ENCODE data around the gene ZC2HC1B.
"Not testable (repeated sequence)": the region's sequence is repeated elsewhere in the genome, so short reads cannot be mapped to it uniquely, and the experiment has no call there.

The ZC2HC1B gene

DNA sequence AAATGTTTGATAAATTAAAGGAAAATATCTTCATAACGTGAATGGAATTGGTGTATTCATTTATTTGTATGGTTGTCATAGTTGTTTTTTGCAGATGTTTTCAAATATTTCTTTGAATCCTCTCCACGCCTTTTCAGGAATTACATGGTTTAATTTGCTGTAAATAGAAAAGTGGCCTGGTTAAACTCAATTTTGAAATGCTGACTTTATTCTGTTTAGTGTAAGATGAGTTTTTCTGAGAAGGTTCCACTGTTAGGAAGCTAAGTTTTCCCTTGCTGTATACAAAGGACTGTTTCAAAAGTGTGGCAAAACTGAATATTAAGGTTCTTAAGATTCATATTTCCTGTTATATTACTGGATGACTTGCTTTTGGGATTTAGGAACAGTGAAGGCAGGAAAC, 503 bp upstream of the ZC2HC1B start:
- TF ChIP-seq, protein P1, sequence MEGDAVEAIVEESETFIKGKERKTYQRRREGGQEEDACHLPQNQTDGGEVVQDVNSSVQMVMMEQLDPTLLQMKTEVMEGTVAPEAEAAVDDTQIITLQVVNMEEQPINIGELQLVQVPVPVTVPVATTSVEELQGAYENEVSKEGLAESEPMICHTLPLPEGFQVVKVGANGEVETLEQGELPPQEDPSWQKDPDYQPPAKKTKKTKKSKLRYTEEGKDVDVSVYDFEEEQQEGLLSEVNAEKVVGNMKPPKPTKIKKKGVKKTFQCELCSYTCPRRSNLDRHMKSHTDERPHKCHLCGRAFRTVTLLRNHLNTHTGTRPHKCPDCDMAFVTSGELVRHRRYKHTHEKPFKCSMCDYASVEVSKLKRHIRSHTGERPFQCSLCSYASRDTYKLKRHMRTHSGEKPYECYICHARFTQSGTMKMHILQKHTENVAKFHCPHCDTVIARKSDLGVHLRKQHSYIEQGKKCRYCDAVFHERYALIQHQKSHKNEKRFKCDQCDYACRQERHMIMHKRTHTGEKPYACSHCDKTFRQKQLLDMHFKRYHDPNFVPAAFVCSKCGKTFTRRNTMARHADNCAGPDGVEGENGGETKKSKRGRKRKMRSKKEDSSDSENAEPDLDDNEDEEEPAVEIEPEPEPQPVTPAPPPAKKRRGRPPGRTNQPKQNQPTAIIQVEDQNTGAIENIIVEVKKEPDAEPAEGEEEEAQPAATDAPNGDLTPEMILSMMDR (IDR thresholded peaks at IDR 0.05): no peak
- Histone ChIP-seq H2AFZ (no peak overlapping the region), H3K79me2 (no peaks in the 10 kb centered on the region), H3K4me3 (ENCODE audit: low read depth, low read length) (no peak overlapping the region), H3K9ac (no peak overlapping the region), H3K27me3 (ENCODE audit: control insufficient read depth, insufficient read depth, low read length) (no peaks in the 10 kb centered on the region), H3K4me1 (no peaks in the 10 kb centered on the region), H3K27ac (no peak overlapping the region), H3K36me3 (ENCODE audit: control insufficient read depth, insufficient read depth, low read length) (no peaks in the 10 kb centered on the region), H3K9me3 (ENCODE audit: control insufficient read depth, low read length) (no peaks in the 10 kb centered on the region), H3K4me2 (ENCODE audit: low read length) (no peak overlapping the region)

DNA sequence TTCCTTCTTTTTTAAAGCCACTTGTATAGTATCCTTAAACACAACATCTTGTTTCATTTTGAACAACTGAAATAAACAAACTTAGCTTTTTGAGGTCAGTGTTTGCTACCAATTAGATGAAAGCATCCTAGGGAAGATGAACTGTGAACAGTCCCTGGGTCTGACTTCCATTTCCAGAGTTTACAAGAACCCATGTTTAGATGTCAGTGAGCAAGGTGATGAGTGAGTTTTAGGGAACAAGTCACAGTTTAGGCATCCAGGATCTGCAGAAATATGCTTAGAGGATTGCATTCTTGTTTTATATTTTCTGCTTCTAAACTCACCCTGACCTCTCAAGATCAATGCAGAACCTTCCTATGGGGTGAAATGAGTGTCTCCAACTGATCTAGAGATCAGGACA, 3.0 kb downstream of the ZC2HC1B start:
- Histone ChIP-seq H3K9ac (no peak overlapping the region), H3K4me3 (ENCODE audit: low read depth, low read length) (no peak overlapping the region), H3K27me3 (ENCODE audit: control insufficient read depth, insufficient read depth, low read length) (no peaks in the 10 kb centered on the region), H3K36me3 (ENCODE audit: control insufficient read depth, insufficient read depth, low read length) (no peaks in the 10 kb centered on the region), H3K9me3 (ENCODE audit: control insufficient read depth, low read length) (no peaks in the 10 kb centered on the region), H3K27ac (no peak overlapping the region), H3K4me2 (ENCODE audit: low read length) (no peak overlapping the region), H3K79me2 (no peaks in the 10 kb centered on the region), H3K4me1 (no peaks in the 10 kb centered on the region), H2AFZ (no peak overlapping the region)
- TF ChIP-seq, protein P1 (IDR thresholded peaks at IDR 0.05): no peak

DNA sequence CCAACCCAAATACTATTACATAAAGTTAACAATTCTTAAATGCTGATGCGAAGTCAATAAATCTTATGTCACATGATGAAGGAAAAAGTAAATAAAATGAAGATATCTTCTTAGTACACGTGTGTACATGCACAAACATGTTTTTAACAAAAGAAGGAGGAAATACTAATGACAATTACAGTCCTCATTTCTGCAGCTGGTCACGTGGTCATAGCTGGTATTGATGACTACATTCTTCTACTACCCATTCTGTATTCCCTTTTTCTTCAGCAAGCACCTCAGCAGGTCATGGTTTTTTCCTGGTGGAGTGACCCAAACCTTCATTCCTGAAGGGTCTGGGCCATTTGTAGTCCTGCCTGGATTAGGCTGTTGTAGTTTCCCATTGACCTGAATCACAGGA, 4.5 kb downstream of the ZC2HC1B start:
- H3K4me2 ChIP-seq (ENCODE audit: low read length); H3K9me3 ChIP-seq (ENCODE audit: control insufficient read depth, low read length); H3K27me3 ChIP-seq (ENCODE audit: control insufficient read depth, insufficient read depth, low read length); H3K79me2 ChIP-seq; H3K36me3 ChIP-seq (ENCODE audit: control insufficient read depth, insufficient read depth, low read length); H3K4me3 ChIP-seq (ENCODE audit: low read depth, low read length); H3K4me1 ChIP-seq; H2AFZ ChIP-seq; H3K27ac ChIP-seq; H3K9ac ChIP-seq: not testable (repeated sequence)

DNA sequence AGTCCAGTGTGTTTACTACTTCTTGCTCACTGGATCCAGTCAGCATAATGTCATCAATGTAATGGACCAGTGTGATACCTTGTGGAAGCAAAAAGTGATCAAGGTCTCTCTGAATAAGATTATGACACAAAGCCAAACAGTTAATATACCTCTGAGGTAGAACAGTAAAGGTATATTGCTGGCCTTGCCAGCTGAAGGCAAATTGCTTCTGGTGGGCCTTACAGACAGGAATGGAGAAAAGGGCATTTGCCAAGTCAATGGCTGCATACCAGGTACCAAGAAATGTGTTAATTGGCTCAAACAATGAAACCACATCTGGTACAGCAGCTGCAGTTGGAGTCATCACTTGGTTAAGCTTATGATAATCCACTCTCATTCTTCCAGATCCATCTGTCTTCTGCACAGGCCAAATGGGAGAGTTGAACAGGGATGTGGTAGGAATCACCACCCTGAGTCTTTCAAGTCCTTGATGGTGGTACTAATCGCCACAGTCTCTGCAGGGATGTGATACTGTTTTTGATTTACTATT, 7.0 kb downstream of the ZC2HC1B start:
- H3K9ac ChIP-seq: not testable (repeated sequence)

DNA sequence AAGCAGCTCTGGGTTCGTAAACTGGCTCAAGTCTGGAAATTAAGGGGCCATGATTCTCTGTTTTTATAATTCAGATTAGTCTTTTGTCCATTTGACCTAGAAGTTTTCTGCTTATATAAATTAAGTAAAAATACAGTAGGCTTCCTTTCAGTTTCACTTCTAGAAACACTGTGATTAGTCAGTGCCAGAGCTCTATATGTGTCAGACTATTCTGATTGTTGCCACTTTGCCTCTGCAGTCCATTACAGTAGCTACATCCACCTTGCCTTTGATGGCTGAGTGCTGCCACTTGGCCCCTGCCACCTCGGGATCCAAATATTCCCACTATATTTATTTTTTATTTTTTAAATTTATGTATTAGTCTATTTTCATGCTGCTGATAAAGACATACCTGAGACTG, 7.9 kb downstream of the ZC2HC1B start:
- no peaks in the 10 kb centered on the region for H3K27me3 ChIP-seq (ENCODE audit: control insufficient read depth, insufficient read depth, low read length)
- TF ChIP-seq, protein P1 (IDR thresholded peaks at IDR 0.05): no peak
- no peak overlapping the region for H3K4me2 ChIP-seq (ENCODE audit: low read length)
- no peaks in the 10 kb centered on the region for H3K9me3 ChIP-seq (ENCODE audit: control insufficient read depth, low read length)
- no peak overlapping the region for H3K9ac ChIP-seq
- H2AFZ ChIP-seq: no peak overlapping the region
- H3K4me3 ChIP-seq (ENCODE audit: low read depth, low read length): no peak overlapping the region
- H3K79me2 ChIP-seq: no peaks in the 10 kb centered on the region
- no peak overlapping the region for H3K27ac ChIP-seq
- H3K4me1 ChIP-seq: no peaks in the 10 kb centered on the region
- H3K36me3 ChIP-seq (ENCODE audit: control insufficient read depth, insufficient read depth, low read length): no peaks in the 10 kb centered on the region

More for the DNA sequence above, 7.0 kb downstream of the ZC2HC1B start:
- H3K4me3 ChIP-seq (ENCODE audit: low read depth, low read length); H2AFZ ChIP-seq; H3K4me1 ChIP-seq; H3K4me2 ChIP-seq (ENCODE audit: low read length); H3K27me3 ChIP-seq (ENCODE audit: control insufficient read depth, insufficient read depth, low read length); H3K79me2 ChIP-seq; H3K36me3 ChIP-seq (ENCODE audit: control insufficient read depth, insufficient read depth, low read length); H3K9me3 ChIP-seq (ENCODE audit: control insufficient read depth, low read length); H3K27ac ChIP-seq: not testable (repeated sequence)

DNA sequence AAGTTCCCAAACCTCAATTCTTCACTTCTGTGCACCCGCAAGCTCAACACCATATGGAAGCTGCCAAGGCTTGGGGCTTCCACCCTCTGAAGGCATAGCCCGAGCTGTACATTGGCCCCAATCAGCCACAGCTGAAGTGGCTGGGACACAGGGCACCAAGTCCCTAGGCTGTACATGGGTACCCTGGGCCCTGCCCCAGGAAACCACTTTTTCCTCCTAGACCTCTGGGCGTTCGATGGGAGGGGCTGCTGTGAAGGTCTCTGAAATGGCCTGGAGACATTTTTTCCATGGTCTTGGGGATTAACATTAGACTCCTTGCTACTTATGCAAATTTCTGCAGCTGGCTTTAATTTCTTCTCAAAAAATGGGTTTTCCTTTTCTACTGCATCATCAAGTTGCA, 9.3 kb downstream of the ZC2HC1B start:
- H3K4me1 ChIP-seq; H3K27ac ChIP-seq; H3K27me3 ChIP-seq (ENCODE audit: control insufficient read depth, insufficient read depth, low read length); H3K36me3 ChIP-seq (ENCODE audit: control insufficient read depth, insufficient read depth, low read length); H3K4me3 ChIP-seq (ENCODE audit: low read depth, low read length); H3K79me2 ChIP-seq; H3K4me2 ChIP-seq (ENCODE audit: low read length); H2AFZ ChIP-seq; H3K9me3 ChIP-seq (ENCODE audit: control insufficient read depth, low read length); H3K9ac ChIP-seq: not testable (repeated sequence)

DNA sequence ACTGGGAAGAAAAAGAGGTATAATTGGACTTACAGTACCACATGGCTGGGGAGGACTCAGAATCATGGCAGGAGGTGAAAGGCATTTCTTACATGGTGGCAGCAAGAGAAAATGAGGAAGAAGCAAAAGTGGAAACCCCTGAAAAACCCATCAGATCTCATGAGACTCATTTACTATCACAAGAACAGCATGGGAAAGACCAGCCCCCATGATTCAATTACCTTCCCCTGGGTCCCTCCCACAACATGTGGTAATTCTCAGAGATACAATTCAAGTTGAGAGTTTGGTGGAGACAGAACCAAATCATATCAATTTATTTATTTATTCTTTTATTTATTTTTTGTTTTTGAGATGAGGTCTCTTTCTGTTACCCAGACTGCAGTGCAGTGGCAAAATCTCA, 10.2 kb downstream of the ZC2HC1B start:
- H3K9ac ChIP-seq; H3K27ac ChIP-seq; H3K36me3 ChIP-seq (ENCODE audit: control insufficient read depth, insufficient read depth, low read length); H2AFZ ChIP-seq; H3K4me3 ChIP-seq (ENCODE audit: low read depth, low read length); H3K4me2 ChIP-seq (ENCODE audit: low read length); H3K79me2 ChIP-seq; H3K9me3 ChIP-seq (ENCODE audit: control insufficient read depth, low read length); H3K27me3 ChIP-seq (ENCODE audit: control insufficient read depth, insufficient read depth, low read length); H3K4me1 ChIP-seq: not testable (repeated sequence)
